Parathyroid adenoma (tissue), 2 donors: Measurements from ENCODE around the gene BEND5.

Experiments
- H2AFZ ChIP-seq: fragments of 300-600 bp; sonication (generic); one replicate; pipeline ENCODE4 v1.7.0; 2017; ENCODE audit warnings: antibody characterized with exemption, mild to moderate bottlenecking
- H3K27ac ChIP-seq: fragments of 300-600 bp; sonication (generic); one replicate; pipeline ENCODE4 v1.7.0; 2017
- H3K27me3 ChIP-seq: fragments of 300-600 bp; sonication (generic); one replicate; pipeline ENCODE4 v1.7.0; 2017; ENCODE audit warnings: low read length; ENCODE audit not compliant: control insufficient read depth, insufficient read depth
- H3K36me3 ChIP-seq: fragments of 300-600 bp; sonication (generic); one replicate; pipeline ENCODE4 v1.7.0; 2017; ENCODE audit warnings: low read length; ENCODE audit not compliant: control insufficient read depth, insufficient read depth
- H3K4me1 ChIP-seq: fragments of 300-600 bp; sonication (generic); one replicate; pipeline ENCODE4 v1.7.0; 2017; ENCODE audit warnings: control low read depth
- H3K4me2 ChIP-seq: fragments of 300-600 bp; sonication (generic); one replicate; pipeline ENCODE4 v1.7.0; 2017; ENCODE audit warnings: low read length
- H3K4me3 ChIP-seq: fragments of 300-600 bp; sonication (generic); one replicate; pipeline ENCODE4 v1.7.0; 2017; ENCODE audit warnings: low read depth, low read length
- H3K79me2 ChIP-seq: fragments of 300-600 bp; sonication (generic); one replicate; pipeline ENCODE4 v1.7.0; 2017; ENCODE audit warnings: control low read depth
- H3K9ac ChIP-seq: fragments of 300-600 bp; sonication (generic); one replicate; pipeline ENCODE4 v1.7.0; 2017; ENCODE audit warnings: mild to moderate bottlenecking
- H3K9me3 ChIP-seq: fragments of 300-600 bp; sonication (generic); one replicate; pipeline ENCODE4 v1.7.0; 2017; ENCODE audit warnings: low read length; ENCODE audit not compliant: control insufficient read depth
- CTCF ChIP-seq: fragments of 300-600 bp; sonication (generic); IDR thresholded peaks from one replicate; pipeline ENCODE4 v1.7.0; 2017; ENCODE audit warnings: antibody characterized with exemption, mild to moderate bottlenecking
- donor health status: primary hyperparathyroidism.

The BEND5 gene

GRCh38 chr1:48684381-48684780, 92.3 kb downstream of the BEND5 start:
- Histone ChIP-seq H2AFZ (no peak overlapping the region), H3K79me2 (no peaks in the 10 kb centered on the region), H3K36me3 (no peaks in the 10 kb centered on the region), H3K4me2 (no peak overlapping the region), H3K27ac (no peak overlapping the region), H3K9me3 (no peaks in the 10 kb centered on the region), H3K4me3 (no peak overlapping the region), H3K4me1 (no peaks in the 10 kb centered on the region), H3K9ac (no peak overlapping the region), H3K27me3 (no peaks in the 10 kb centered on the region)
- TF ChIP-seq CTCF, result no peak

GRCh38 chr1:48683839-48684238, 92.9 kb downstream of the BEND5 start:
- no peak for TF ChIP-seq CTCF
- Histone ChIP-seq H3K27me3 (no peaks in the 10 kb centered on the region), H3K9me3 (no peaks in the 10 kb centered on the region), H3K9ac (no peak overlapping the region), H3K36me3 (no peaks in the 10 kb centered on the region), H3K4me2 (no peak overlapping the region), H2AFZ (no peak overlapping the region), H3K79me2 (no peaks in the 10 kb centered on the region), H3K27ac (no peak overlapping the region), H3K4me1 (no peaks in the 10 kb centered on the region), H3K4me3 (no peak overlapping the region)

- Histone ChIP-seq H3K9me3 (no peaks in the 10 kb centered on the region), H3K4me1 (no peaks in the 10 kb centered on the region), H3K27me3 (no peaks in the 10 kb centered on the region), H3K36me3 (no peaks in the 10 kb centered on the region), H2AFZ (no peak overlapping the region), H3K4me2 (no peak overlapping the region), H3K4me3 (no peak overlapping the region), H3K9ac (no peak overlapping the region), H3K27ac (no peak overlapping the region), H3K79me2 (no peaks in the 10 kb centered on the region)
- no peak for TF ChIP-seq CTCF
These were observed 95.0 kb downstream of the BEND5 start for GRCh38 chr1:48681476-48682305.

- no peak overlapping the region for H3K27ac ChIP-seq
- H3K4me2 ChIP-seq, result no peak overlapping the region
- no peaks in the 10 kb centered on the region for H3K4me1 ChIP-seq
- H2AFZ ChIP-seq, result no peak overlapping the region
- H3K9ac ChIP-seq, result no peak overlapping the region
- no peak overlapping the region for H3K4me3 ChIP-seq
- no peak for TF ChIP-seq CTCF
- H3K79me2 ChIP-seq, result no peaks in the 10 kb centered on the region
- H3K36me3 ChIP-seq, result no peaks in the 10 kb centered on the region
- no peaks in the 10 kb centered on the region for H3K9me3 ChIP-seq
- no peaks in the 10 kb centered on the region for H3K27me3 ChIP-seq
These were observed 96.2 kb downstream of the BEND5 start for GRCh38 chr1:48680411-48681035.
